OCI-LY1 (cell line): ENCODE results near the gene TYSND1.

Experiments
- EZH2 ChIP-seq: fragments of 200-600 bp; sonication (generic), shearing (Covaris generic); IDR thresholded peaks from 2 replicates; pipeline ENCODE4 v1.8.0; 2017; ENCODE audit warnings: borderline replicate concordance, mixed run types, mild to moderate bottlenecking, antibody characterized with exemption, low read length, moderate library complexity, mixed read lengths
- TF ChIP-seq, protein P1 (sequence below): fragments of 200-600 bp; sonication (generic), shearing (Covaris generic); IDR thresholded peaks from 2 replicates; pipeline ENCODE4 v1.5.1; 2017; ENCODE audit warnings: mild to moderate bottlenecking, antibody characterized with exemption, low read length, moderate library complexity, mixed read lengths

GRCh38 chr10:70119623-70120022, 26.9 kb downstream of the TYSND1 start:
- TF ChIP-seq, protein P1, sequence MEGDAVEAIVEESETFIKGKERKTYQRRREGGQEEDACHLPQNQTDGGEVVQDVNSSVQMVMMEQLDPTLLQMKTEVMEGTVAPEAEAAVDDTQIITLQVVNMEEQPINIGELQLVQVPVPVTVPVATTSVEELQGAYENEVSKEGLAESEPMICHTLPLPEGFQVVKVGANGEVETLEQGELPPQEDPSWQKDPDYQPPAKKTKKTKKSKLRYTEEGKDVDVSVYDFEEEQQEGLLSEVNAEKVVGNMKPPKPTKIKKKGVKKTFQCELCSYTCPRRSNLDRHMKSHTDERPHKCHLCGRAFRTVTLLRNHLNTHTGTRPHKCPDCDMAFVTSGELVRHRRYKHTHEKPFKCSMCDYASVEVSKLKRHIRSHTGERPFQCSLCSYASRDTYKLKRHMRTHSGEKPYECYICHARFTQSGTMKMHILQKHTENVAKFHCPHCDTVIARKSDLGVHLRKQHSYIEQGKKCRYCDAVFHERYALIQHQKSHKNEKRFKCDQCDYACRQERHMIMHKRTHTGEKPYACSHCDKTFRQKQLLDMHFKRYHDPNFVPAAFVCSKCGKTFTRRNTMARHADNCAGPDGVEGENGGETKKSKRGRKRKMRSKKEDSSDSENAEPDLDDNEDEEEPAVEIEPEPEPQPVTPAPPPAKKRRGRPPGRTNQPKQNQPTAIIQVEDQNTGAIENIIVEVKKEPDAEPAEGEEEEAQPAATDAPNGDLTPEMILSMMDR = no peak
- no peak for TF ChIP-seq EZH2
